Measurements from ENCODE around the gene CBFA2T3. TPM values are rescaled to one million over a fixed set of nuclear protein-coding genes. Genes with fewer than 3 reads are reported as not detected.

The CBFA2T3 gene
- total and polyA plus RNA-seq, 4 donors: 4.7 to 11.8 (median 6.6) TPM

DNA sequence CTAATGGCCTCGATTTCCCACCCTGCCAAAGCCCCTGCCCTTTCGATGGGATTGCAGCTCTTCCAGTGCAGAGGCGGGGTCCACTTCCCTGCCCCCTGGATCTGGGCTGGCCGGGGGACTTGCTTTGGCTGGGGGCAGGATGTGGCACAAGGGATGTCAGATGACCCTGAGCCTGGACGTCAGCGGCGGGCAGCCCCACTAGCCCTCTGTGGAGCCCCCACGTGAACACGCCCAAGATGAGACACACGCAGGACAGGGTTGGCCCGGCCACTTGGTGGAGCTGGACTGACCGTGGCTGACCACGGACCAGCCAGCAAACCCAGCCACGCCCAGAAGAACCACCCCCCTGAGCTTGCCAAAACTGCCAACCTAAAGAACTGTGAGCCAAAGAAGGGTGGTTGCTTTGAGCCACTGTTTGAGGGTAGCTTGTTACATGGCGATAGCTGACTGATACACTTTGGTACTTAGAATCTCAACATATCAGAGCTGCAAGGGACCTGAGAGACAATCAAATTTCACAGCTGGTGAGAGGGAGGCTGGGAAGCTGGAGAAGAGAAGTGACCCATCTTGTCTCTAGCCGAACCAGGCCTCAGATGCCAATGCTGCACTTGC is 63.9 kb downstream of the CBFA2T3 start:
- H3K4me1 ChIP-seq (ENCODE audit: control insufficient read depth in 5 of 5, insufficient read depth in 5 of 5, low read length in 5 of 5): peaks cover 0 to 31% (median 5%) of the 10 kb centered on the region in 5 donors
- WGBS, 2 donors: 95 to 97% methylated on average over 16 of the region's 16 CpGs
- no peak for ATAC-seq (ENCODE audit: insufficient read depth, low FRiP score)
- no peaks in the 10 kb centered on the region for H3K36me3 ChIP-seq (ENCODE audit: control insufficient read depth in 4 of 4, insufficient read depth in 4 of 4, low read length in 4 of 4)
- DNase-seq: no peak
- H3K27me3 ChIP-seq (ENCODE audit: control insufficient read depth in 3 of 3, insufficient read depth in 3 of 3, low read length in 2 of 3): peaks cover 0 to 2% (median 0%) of the 10 kb centered on the region in 3 donors
- H3K9me3 ChIP-seq (ENCODE audit: control insufficient read depth in 4 of 4, insufficient read depth in 3 of 4, low read length in 3 of 4): no peaks in the 10 kb centered on the region
- no peak overlapping the region for H3K4me3 ChIP-seq
- H3K9ac ChIP-seq (ENCODE audit: insufficient read depth in 1 of 2, low read length in 2 of 2): no peak overlapping the region
- TF ChIP-seq, protein P1, sequence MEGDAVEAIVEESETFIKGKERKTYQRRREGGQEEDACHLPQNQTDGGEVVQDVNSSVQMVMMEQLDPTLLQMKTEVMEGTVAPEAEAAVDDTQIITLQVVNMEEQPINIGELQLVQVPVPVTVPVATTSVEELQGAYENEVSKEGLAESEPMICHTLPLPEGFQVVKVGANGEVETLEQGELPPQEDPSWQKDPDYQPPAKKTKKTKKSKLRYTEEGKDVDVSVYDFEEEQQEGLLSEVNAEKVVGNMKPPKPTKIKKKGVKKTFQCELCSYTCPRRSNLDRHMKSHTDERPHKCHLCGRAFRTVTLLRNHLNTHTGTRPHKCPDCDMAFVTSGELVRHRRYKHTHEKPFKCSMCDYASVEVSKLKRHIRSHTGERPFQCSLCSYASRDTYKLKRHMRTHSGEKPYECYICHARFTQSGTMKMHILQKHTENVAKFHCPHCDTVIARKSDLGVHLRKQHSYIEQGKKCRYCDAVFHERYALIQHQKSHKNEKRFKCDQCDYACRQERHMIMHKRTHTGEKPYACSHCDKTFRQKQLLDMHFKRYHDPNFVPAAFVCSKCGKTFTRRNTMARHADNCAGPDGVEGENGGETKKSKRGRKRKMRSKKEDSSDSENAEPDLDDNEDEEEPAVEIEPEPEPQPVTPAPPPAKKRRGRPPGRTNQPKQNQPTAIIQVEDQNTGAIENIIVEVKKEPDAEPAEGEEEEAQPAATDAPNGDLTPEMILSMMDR (IDR thresholded peaks at IDR 0.05; ENCODE audit: control extremely low read depth, extremely low read depth): no peak
- no peak overlapping the region for H3K27ac ChIP-seq (ENCODE audit: low read depth in 1 of 2, low read length in 1 of 2)

DNA sequence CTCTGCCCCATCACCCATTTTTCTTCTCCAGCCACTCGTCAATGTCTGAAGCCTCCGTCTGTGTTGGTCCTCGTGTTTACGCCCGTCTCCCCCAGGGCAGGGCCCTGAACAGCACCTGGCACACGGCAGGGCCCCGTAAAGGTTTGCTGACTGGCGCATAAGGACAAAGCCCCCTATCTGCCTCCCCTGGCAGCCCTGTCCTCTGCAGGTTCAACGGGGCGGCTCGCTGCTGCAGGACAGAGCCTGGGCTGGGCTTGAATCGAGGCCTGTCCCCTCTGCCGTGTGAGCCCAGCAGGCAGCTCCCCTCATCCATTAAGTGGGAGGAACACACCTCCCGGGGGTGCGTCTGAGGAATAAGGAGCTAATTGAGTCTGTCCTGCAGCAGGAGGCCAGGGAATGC is 64.5 kb downstream of the CBFA2T3 start:
- no peak overlapping the region for H3K4me3 ChIP-seq
- no peak overlapping the region for H3K27ac ChIP-seq (ENCODE audit: low read depth in 1 of 2, low read length in 1 of 2)
- peaks cover 0 to 27% (median 5%) of the 10 kb centered on the region in 5 donors for H3K4me1 ChIP-seq (ENCODE audit: control insufficient read depth in 5 of 5, insufficient read depth in 5 of 5, low read length in 5 of 5)
- ATAC-seq (ENCODE audit: insufficient read depth, low FRiP score) (no peak), DNase-seq (no peak)
- H3K9me3 ChIP-seq (ENCODE audit: control insufficient read depth in 4 of 4, insufficient read depth in 3 of 4, low read length in 3 of 4): no peaks in the 10 kb centered on the region
- no peak overlapping the region for H3K9ac ChIP-seq (ENCODE audit: insufficient read depth in 1 of 2, low read length in 2 of 2)
- TF ChIP-seq, protein P1 (IDR thresholded peaks at IDR 0.05; ENCODE audit: control extremely low read depth, extremely low read depth): no peak
- H3K27me3 ChIP-seq (ENCODE audit: control insufficient read depth in 3 of 3, insufficient read depth in 3 of 3, low read length in 2 of 3): peaks cover 0 to 2% (median 0%) of the 10 kb centered on the region in 3 donors
- H3K36me3 ChIP-seq (ENCODE audit: control insufficient read depth in 4 of 4, insufficient read depth in 4 of 4, low read length in 4 of 4): no peaks in the 10 kb centered on the region
- 79 to 94% methylated on average over 15 of the region's 15 CpGs for WGBS, 2 donors

DNA sequence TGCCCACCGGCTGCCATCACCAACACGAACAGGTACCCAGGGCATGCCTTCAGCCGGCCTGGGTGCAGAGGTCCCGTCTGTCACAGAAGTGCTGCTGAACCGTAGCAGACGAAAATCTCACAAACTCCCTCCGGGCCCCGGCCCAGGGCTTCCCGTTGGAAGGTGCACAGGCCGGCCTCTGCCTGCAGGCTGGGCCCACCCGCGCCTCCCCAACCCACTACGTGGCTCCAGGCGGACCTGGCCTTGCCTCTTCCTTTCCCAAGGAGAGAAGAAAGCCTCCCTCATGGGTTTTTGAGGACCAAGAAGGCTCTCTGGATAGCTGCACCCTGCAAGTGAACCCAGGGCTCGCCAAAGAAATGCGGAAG is 65.1 kb downstream of the CBFA2T3 start:
- H3K9ac ChIP-seq (ENCODE audit: insufficient read depth in 1 of 2, low read length in 2 of 2): no peak overlapping the region
- peaks cover 0 to 2% (median 0%) of the 10 kb centered on the region in 3 donors for H3K27me3 ChIP-seq (ENCODE audit: control insufficient read depth in 3 of 3, insufficient read depth in 3 of 3, low read length in 2 of 3)
- H3K9me3 ChIP-seq (ENCODE audit: control insufficient read depth in 4 of 4, insufficient read depth in 3 of 4, low read length in 3 of 4): no peaks in the 10 kb centered on the region
- H3K36me3 ChIP-seq (ENCODE audit: control insufficient read depth in 4 of 4, insufficient read depth in 4 of 4, low read length in 4 of 4): no peaks in the 10 kb centered on the region
- no peak overlapping the region for H3K4me3 ChIP-seq
- H3K4me1 ChIP-seq (ENCODE audit: control insufficient read depth in 5 of 5, insufficient read depth in 5 of 5, low read length in 5 of 5): peaks cover 0 to 21% (median 5%) of the 10 kb centered on the region in 5 donors
- 89 to 99% methylated on average over 14 to 16 of the region's 16 CpGs for WGBS, 2 donors
- H3K27ac ChIP-seq (ENCODE audit: low read depth in 1 of 2, low read length in 1 of 2): no peak overlapping the region
- TF ChIP-seq, protein P1 (IDR thresholded peaks at IDR 0.05; ENCODE audit: control extremely low read depth, extremely low read depth): no peak
- ATAC-seq (ENCODE audit: insufficient read depth, low FRiP score): no peak
- DNase-seq: no peak
